Measurements from ENCODE around the gene KRTAP3-2.

Gene KRTAP3-2

DNA sequence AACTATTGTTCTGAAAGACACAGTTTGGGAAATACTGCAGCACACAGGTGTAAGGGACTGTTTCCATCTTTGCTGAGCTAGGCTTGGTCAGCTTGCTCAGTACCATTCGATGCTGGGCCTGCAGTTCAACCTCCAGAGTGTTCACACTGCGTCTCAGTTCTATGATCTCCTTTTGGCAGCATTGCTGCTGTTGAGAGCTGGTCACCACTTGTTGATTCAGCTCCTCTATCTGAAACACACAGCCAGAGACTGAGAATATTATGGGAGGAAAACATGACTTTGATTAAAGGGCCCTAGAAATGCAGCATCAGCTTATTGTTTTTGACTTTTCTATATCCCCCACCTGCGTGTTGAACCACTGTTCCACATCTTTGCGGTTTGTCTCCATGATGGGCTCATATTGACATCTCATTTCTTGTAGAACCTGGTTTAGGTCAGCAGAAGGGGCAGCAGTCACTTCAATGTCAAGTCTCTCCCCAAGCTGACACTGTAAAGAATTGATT, 37.6 kb downstream of the KRTAP3-2 start:
- Histone ChIP-seq H3K27me3 (peaks cover 36% of the 10 kb centered on the region), H3K4me1 (no peaks in the 10 kb centered on the region), H3K4me3 (ENCODE audit: low read depth, low read length) (no peak overlapping the region), H3K36me3 (no peaks in the 10 kb centered on the region), H3K9me3 (no peaks in the 10 kb centered on the region; the same call in 1 of the 2 replicates)
- DNase-seq: no peak
- no peak for TF ChIP-seq CTCF (IDR thresholded peaks at IDR 0.05; ENCODE audit: low read depth, low read length)

DNA sequence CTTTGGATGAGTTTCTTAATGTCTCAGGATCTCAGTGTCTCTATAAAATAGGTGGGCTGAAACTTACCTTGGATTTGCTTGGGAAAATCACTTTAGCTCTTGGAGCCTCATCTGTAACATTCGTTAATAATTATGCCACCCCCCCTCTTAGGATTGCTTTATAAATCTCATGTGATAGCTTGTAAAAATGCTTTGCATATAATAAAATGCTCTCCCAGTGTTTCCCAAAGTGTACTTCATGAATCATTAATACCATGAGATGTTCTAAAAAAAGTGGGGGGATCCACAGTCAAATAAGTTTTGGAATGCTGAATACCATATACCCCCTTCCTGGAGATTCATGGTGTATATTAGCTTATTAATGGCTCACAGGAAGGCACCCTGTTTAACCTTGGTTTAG, 38.1 kb downstream of the KRTAP3-2 start:
- DNase-seq: no peak
- Histone ChIP-seq H3K36me3 (no peaks in the 10 kb centered on the region), H3K9me3 (no peaks in the 10 kb centered on the region; the same call in 1 of the 2 replicates), H3K4me1 (no peaks in the 10 kb centered on the region), H3K27me3 (peaks cover 39% of the 10 kb centered on the region), H3K4me3 (ENCODE audit: low read depth, low read length) (no peak overlapping the region)
- TF ChIP-seq CTCF (IDR thresholded peaks at IDR 0.05; ENCODE audit: low read depth, low read length): no peak

- no peak for DNase-seq
- Histone ChIP-seq H3K4me1 (no peaks in the 10 kb centered on the region), H3K27me3 (peaks cover 47% of the 10 kb centered on the region), H3K4me3 (ENCODE audit: low read depth, low read length) (no peak overlapping the region), H3K36me3 (no peaks in the 10 kb centered on the region), H3K9me3 (no peaks in the 10 kb centered on the region; the same call in 1 of the 2 replicates)
- TF ChIP-seq CTCF (IDR thresholded peaks at IDR 0.05; ENCODE audit: low read depth, low read length): no peak
These were observed 39.6 kb downstream of the KRTAP3-2 start for GRCh38 chr17:40960144-40960543.

DNA sequence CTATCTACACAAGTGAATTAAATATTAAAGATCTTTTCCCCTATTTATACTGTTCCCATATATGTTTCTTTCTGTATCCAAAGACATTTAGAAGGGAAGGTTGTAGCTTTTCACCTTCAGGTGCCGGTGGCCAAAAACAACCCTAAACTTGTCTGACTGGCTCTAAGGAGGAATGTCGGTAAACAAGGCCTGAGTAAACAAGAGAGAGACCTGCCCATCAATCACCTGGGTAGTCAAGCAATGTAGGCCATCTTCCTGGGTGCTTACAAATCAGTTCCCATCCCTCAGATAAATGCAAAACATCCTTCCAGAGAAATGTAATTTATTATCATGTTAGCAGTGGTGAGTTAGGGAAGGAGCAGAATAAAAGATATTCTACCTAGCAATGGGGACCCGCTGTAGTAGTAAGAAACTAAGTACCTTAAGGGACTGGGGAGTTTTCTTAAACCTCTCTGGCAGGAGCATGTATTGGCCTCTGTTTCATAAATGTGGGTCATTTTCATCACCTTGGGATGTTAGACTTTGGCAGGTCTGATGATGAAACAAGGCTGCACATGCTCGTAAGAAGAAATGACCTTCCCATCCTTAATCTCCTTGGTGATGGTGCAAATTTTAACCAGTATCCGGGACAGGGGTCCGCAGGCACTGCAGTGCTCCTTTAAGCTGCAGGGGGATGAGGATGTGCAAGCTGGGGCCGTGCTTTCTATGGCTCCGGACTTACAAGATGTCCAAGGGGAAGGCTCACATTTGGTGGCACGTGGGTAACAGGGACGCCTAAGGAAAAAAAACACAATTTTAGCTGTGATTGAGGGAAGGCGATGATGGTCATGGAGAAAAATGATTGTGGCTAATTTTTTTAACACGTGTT, 41.4 kb downstream of the KRTAP3-2 start:
- Histone ChIP-seq H3K4me3 (ENCODE audit: low read depth, low read length) (no peak overlapping the region), H3K4me1 (no peaks in the 10 kb centered on the region; the same call in 1 of the 2 replicates), H3K9me3 (no peaks in the 10 kb centered on the region), H3K27me3 (peaks cover 45% of the 10 kb centered on the region), H3K36me3 (no peaks in the 10 kb centered on the region)
- TF ChIP-seq CTCF (IDR thresholded peaks at IDR 0.05; ENCODE audit: low read depth, low read length): no peak
- DNase-seq: no peak

- DNase-seq: no peak
- Histone ChIP-seq H3K9me3 (no peaks in the 10 kb centered on the region), H3K36me3 (no peaks in the 10 kb centered on the region), H3K27me3 (peaks cover 37% of the 10 kb centered on the region), H3K4me1 (no peaks in the 10 kb centered on the region; the same call in 1 of the 2 replicates), H3K4me3 (ENCODE audit: low read depth, low read length) (no peak overlapping the region)
- no peak for TF ChIP-seq CTCF (IDR thresholded peaks at IDR 0.05; ENCODE audit: low read depth, low read length)
These were observed 43.1 kb downstream of the KRTAP3-2 start for GRCh38 chr17:40956401-40957254.
